GM19452 (cell line): ENCODE data around the gene CHD1.
"Not testable (repeated sequence)": the region's sequence is repeated elsewhere in the genome, so short reads cannot be mapped to it uniquely, and the experiment has no call there.

Experiments used
- ATAC-seq: cut with Tn5 transposase; IDR thresholded peaks from one replicate; pipeline ENCODE4 v1.9.1; 2021; ENCODE audit not compliant: unreplicated experiment

CHD1 gene

DNA sequence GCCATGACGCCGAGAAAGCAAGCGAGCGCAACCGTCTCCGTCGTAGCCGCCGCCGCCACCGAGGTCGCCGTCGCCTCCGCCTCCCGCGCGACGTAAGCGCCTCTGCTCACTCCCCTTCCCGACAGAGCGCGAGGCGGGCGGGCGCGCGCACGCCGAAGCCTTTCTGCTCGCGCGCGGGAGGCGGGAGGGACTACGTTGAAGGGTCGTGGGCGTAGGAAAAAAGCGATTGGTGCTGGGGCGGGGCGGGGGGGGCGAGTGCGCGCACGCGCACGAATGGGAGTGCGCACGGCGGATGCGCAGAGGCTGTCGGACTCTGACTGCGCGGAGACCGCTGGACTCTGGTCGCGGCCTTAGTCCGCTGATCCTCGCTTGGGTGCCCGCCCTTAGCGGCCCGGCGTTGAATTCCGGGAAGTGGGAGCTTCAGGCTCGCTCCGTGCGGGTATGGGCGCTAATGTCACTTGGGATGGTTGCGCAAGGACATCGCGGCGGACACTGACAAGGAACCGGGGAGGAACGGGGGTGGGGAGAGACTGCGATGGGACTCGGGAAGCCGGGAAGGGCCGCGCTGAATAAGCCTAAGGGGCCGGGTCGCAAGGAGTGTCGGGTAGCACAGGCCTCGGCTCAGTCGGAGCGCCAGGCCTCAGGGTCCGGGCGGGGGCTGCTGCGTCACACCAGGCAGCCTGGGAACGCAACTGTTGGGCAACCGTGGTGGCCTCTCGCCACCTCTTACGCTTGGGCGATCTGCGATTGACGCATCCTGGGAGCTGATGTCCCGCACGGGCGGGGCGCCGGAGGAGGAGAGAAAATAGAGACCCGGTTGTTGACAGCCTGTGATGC lies at the start of gene CHD1:
CHD1 (minus strand) TSS at position 135 of the 837 bp plus-strand sequence. CDS start 2,621 bp downstream, outside the sequence.
- peak; percentile 64 for ATAC-seq

- no peak for ATAC-seq
Measured at GRCh38 chr5:98978528-98978927, 49.7 kb upstream of the CHD1 start.

DNA sequence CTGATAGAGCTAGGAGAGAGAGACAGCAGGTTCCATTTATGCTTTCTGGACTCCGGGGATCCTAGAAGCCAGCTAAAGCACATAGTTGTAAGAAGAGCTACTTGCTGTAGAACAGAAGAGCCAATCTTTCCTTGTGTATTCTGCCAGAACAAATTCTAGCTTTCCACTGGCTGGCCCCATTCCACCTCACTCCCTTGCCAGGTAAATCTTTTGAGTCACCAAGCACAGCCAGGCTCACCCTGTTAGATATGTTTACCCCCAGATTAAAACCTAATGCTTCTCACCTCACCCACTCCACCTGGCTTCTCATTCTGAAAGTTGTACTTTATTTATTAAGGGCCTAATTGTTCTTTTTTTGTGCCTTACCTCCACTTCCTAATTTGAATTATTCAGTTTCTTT lies 48.9 kb upstream of the CHD1 start:
- ATAC-seq = no peak

GRCh38 chr5:98975682-98976407 lies 47.0 kb upstream of the CHD1 start:
- ATAC-seq = peak; percentile 87

DNA sequence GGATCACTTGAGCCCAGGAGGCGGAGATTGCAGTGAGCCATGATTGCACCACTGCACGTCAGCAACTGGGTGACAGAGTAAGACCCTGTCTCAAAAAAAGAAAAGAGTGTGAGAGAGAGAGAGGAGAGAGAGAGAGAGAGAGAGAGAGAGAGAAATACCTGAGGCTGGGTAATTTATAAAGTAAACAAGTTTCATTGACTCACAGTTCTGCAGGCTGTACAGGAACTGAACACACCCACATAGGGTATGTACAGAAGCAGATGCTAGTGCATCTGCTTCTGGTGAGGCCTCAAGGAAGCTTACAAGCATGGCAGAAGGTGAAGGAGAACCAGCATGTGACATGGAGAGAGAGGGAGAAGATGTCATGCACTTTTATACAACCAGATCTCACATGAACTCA lies 46.4 kb upstream of the CHD1 start:
- ATAC-seq = no peak

GRCh38 chr5:98969400-98969799 lies 40.6 kb upstream of the CHD1 start:
- ATAC-seq = no peak

DNA sequence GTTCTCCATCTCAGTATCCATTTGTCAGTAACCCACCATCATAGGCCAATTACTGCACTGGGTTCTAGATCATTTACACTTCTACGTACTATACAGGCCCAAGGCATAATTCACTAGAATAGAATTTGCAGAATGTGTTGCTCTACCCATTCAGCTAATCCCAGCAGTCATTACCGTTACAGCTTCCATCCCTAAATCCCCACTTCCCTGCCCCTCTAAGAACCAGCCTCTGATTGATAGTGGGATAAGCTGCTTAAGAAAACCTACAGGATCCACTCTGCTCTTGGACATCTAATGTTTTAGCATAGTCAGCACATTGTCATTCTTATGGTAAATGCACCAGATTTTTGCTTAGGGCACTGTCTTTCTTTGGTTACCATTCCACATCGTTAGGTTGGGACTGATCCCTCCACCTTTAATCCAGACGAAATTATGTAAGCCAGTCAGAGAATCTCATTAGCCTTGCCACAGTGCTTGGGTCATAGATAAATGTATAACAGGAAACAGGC lies 39.3 kb upstream of the CHD1 start:
- no peak for ATAC-seq

DNA sequence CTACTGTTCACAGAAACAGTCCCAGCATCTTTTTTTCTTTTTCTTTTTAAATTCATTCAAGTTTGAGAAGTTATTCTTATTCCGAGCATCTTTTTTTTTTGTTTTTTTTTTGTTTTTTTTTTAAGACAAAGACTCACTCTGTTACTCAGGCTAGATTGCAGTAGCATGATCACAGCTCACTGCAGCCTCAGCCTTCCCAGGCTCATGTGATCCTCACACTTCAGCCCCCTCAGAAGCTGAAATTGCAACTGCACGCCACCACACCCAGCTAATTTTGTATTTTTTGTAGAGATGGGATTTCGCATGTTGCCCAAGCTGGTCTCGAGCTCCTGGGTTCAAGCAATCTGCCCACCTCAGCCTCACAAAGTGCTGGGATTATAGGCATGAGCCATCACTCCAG lies 36.4 kb upstream of the CHD1 start:
- no peak for ATAC-seq

GRCh38 chr5:98964621-98965020 lies 35.8 kb upstream of the CHD1 start:
- no peak for ATAC-seq

DNA sequence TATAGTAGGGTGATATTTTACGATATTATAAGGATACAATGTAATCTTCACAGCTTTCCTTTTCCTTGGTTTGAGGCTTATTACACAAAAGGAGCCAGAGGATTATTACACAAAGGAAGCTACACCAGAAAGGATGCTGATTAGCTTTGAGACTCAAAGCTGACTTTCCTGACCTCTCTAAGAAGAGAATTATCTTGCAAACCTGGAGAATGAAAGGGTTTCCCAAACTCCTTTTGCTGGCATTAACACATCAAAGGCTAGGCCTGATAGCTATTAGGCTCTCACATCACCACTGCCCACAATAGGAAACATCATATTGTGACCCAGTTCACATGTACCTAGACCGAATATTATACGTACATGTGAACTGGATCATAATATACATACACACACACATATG lies 34.2 kb upstream of the CHD1 start:
- no peak for ATAC-seq

- ATAC-seq = no peak
Measured at GRCh38 chr5:98962587-98962986, 33.8 kb upstream of the CHD1 start.

GRCh38 chr5:98961665-98962344 lies 33.0 kb upstream of the CHD1 start:
- ATAC-seq = no peak

DNA sequence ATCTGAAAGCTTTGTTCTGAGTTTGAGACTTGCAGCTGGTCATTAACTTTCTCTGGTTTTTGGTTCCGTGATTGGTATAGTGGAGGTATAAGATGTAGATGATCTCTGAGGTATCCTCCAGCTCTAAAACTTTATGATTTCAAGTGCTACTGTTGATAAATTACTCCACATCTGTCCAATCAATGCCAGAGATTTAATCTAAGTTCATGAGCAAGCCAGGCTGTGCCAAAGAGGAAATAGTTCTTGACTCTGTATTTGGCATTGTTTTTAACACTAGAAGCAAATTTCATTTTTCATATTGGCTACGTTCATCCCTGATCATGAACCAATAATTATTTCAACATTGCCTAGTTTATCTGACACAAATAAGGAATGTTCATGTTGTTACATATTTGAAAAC lies 28.5 kb upstream of the CHD1 start:
- ATAC-seq = no peak

- ATAC-seq = not testable (repeated sequence)
Measured at GRCh38 chr5:98955888-98956287, 27.1 kb upstream of the CHD1 start.

- ATAC-seq = not testable (repeated sequence)
Measured at GRCh38 chr5:98955471-98955870, 26.7 kb upstream of the CHD1 start.

DNA sequence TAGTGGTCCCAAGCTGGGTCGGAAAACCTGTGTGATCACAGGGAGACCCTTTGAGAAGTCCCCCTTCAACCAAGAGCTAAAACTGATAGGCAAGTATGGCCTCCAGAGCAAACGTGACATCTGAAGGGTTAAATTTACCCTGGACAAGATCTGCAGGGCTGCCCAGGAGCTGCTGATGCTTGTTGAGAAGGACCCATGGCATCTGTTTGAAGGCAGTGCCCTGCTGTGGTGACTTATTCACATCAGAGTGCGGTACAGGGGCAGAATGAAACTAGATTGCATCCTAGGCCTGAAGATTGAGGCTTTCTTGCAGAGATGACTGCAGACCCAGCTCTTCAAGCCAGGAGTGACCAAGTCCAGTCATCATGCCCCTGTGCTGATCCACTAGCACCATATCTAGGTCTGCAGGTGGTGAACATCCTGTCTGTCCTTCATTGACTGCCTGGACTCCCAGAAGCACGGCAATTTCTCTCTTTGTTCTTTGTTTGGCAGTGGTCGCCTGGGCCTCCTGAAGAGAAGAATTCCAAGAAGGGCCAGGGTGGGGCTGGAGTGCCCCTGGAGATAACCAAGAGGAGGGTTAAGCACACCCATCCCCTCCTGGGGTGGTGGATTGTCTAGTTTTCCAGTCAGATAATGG lies 25.7 kb upstream of the CHD1 start:
- no peak for ATAC-seq

- no peak for ATAC-seq
Measured at GRCh38 chr5:98942847-98943246, 14.0 kb upstream of the CHD1 start.

- ATAC-seq = no peak
Measured at GRCh38 chr5:98941131-98941883, 12.5 kb upstream of the CHD1 start.

DNA sequence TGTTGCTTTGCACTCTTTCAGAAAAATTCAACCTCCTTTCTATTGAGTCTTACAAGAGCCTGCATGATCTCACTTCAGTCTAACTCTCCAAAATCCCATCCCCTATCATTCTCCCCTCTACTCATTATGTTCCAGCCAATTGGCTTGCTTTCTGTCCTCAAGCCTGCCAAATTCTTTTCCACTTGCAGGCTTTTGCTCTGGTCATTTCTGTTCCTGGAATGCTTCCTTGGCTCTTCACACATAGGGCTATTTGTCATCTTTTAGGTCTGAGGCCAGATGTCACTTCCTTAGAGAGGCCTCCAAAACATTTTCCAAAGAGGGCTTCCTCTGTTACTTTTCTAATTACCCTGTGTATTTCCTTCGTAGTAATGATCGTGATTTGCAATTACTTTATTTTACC lies 11.8 kb upstream of the CHD1 start:
- ATAC-seq = no peak

DNA sequence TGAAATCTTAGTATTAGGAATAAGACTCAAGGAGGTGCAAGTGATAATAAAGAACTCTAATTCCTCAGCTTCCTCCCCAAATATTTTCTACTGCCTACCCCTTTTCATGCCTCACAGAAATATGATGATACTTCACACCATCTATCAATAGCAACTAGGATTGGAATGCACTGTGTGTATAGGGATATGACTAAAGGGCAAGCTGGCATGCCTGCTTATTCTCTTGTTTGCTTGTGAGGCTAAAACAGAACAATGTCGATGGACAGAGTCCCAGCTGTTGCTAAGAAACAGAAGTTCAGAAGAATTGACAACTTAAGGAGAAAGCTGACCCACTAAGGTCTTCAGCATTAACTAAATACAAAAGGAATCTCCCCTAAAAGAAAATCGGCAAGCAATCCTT lies 9.7 kb upstream of the CHD1 start:
- no peak for ATAC-seq
